HG02938 (cell line): ENCODE measurements around the gene MAGEB1.

Source experiments
- ATAC-seq: cut with Tn5 transposase; IDR thresholded peaks from one replicate; pipeline ENCODE4 v1.9.1; 2021; ENCODE audit warnings: mild to moderate bottlenecking, moderate library complexity; ENCODE audit not compliant: unreplicated experiment

MAGEB1 gene

GRCh38 chrX:30246769-30247489, at the start of gene MAGEB1:
TSS of gene MAGEB1 (plus strand) at chrX:30247146. CDS start at chrX:30250494, 3,348 bp downstream.
- no peak for ATAC-seq

- ATAC-seq = no peak
These were observed 34.8 kb upstream of the MAGEB1 start for GRCh38 chrX:30212172-30212571.

GRCh38 chrX:30215357-30215843, 31.5 kb upstream of the MAGEB1 start, which contains the start of gene MAGEB2:
TSS of gene MAGEB2 (plus strand) at chrX:30215563. CDS start at chrX:30218581, 3,018 bp downstream.
- no peak for ATAC-seq

GRCh38 chrX:30217465-30217864, 29.5 kb upstream of the MAGEB1 start:
- no peak for ATAC-seq

GRCh38 chrX:30219372-30219771, 27.6 kb upstream of the MAGEB1 start:
- ATAC-seq = no peak

GRCh38 chrX:30220661-30221060, 26.3 kb upstream of the MAGEB1 start:
- no peak for ATAC-seq

GRCh38 chrX:30224536-30224935, 22.4 kb upstream of the MAGEB1 start:
- ATAC-seq = no peak

GRCh38 chrX:30228526-30228925, 18.4 kb upstream of the MAGEB1 start:
- ATAC-seq = no peak

GRCh38 chrX:30230395-30230794, 16.6 kb upstream of the MAGEB1 start, which contains the start of gene MAGEB3:
TSS of gene MAGEB3 (plus strand) at chrX:30230657. CDS start at chrX:30235925, 5,268 bp downstream.
- no peak for ATAC-seq

GRCh38 chrX:30241724-30242415, 5.1 kb upstream of the MAGEB1 start, which contains the start of gene MAGEB4:
TSS of gene MAGEB4 (plus strand) at chrX:30242000. CDS start at chrX:30242136, 136 bp downstream.
- no peak for ATAC-seq

GRCh38 chrX:30248854-30249253, 1.9 kb downstream of the MAGEB1 start:
- ATAC-seq = peak; percentile 67

- ATAC-seq = peak; percentile 58
These were observed 6.3 kb downstream of the MAGEB1 start for GRCh38 chrX:30253257-30253656.

GRCh38 chrX:30259927-30260326, 13.0 kb downstream of the MAGEB1 start:
- ATAC-seq = no peak

GRCh38 chrX:30261012-30261411, 14.1 kb downstream of the MAGEB1 start:
- no peak for ATAC-seq

GRCh38 chrX:30262763-30263162, 15.8 kb downstream of the MAGEB1 start:
- ATAC-seq = no peak

- ATAC-seq = no peak
These were observed 23.7 kb downstream of the MAGEB1 start for GRCh38 chrX:30270639-30271038.

GRCh38 chrX:30275498-30275897, 28.6 kb downstream of the MAGEB1 start:
- ATAC-seq = no peak

GRCh38 chrX:30278365-30278764, 31.4 kb downstream of the MAGEB1 start:
- ATAC-seq = no peak

GRCh38 chrX:30280428-30280827, 33.5 kb downstream of the MAGEB1 start:
- ATAC-seq = no peak

- ATAC-seq = no peak
These were observed 35.6 kb downstream of the MAGEB1 start for GRCh38 chrX:30282527-30282926.

GRCh38 chrX:30283456-30284200, 36.7 kb downstream of the MAGEB1 start:
- ATAC-seq = no peak
